PC-9 (cell line): ENCODE measurements around the gene ANKRD11. TPM values are rescaled to one million over a fixed set of nuclear protein-coding genes. Genes with fewer than 3 reads are reported as not detected.

Experiments used
- BruUV-seq: library from RNA; stranded (reverse); fragments of 400-500 nt; replicated peaks from 2 replicates; lab custom pipeline; 2021; lab: Mats Ljungman, UMichigan
- CTCF ChIA-PET: fragments of 300-600 bp; sonication (Branson Sonifier 250); formaldehyde crosslinking; loops from one replicate; lab custom pipeline; 2022; ENCODE audit warnings: antibody characterized with exemption; lab: Charles Lee
- POLR2A ChIA-PET: fragments of 300-600 bp; sonication (Branson Sonifier 250); formaldehyde crosslinking; loops from one replicate; lab custom pipeline; 2022; ENCODE audit warnings: antibody characterized with exemption; ENCODE audit not compliant: unreplicated experiment; lab: Charles Lee
- DNase-seq, 2 experiments: peaks; one replicate each; pipeline versions ENCODE4 v3.0.0 to v3.0.0-alpha.2; 2015 to 2022; ENCODE audit warnings: mixed read lengths in 1 of 2
- H2AFZ ChIP-seq: fragments of 200-600 bp; sonication (generic); 2 replicates; pipeline ENCODE4 v1.8.1; 2017; ENCODE audit warnings: antibody characterized with exemption
- H3F3A ChIP-seq: fragments of 200-600 bp; sonication (generic); 2 replicates; pipeline ENCODE4 v1.8.1; 2017; ENCODE audit warnings: antibody characterized with exemption, mild to moderate bottlenecking, low read depth; ENCODE audit not compliant: insufficient read depth
- H3K27ac ChIP-seq: fragments of 200-600 bp; sonication (generic); 2 replicates; pipeline ENCODE4 v1.6.1; 2016; ENCODE audit warnings: mixed run types
- H3K27me3 ChIP-seq: fragments of 200-600 bp; sonication (generic); 2 replicates; pipeline ENCODE4 v1.6.1; 2016; ENCODE audit warnings: low read depth, mixed run types; ENCODE audit not compliant: insufficient read depth
- H3K36me3 ChIP-seq: fragments of 200-600 bp; sonication (generic); 2 replicates; pipeline ENCODE4 v1.6.1; 2016; ENCODE audit warnings: low read depth, mixed run types
- H3K4me1 ChIP-seq: fragments of 200-600 bp; sonication (generic); replicated peaks from 2 replicates; pipeline ENCODE4 v1.6.1; 2016; ENCODE audit warnings: mixed run types; ENCODE audit not compliant: insufficient read depth
- H3K4me2 ChIP-seq: fragments of 200-600 bp; sonication (generic); 2 replicates; pipeline ENCODE4 v1.6.1; 2017; ENCODE audit warnings: mixed run types
- H3K4me3 ChIP-seq: fragments of 200-600 bp; sonication (generic); 2 replicates; pipeline ENCODE4 v1.6.1; 2016; ENCODE audit warnings: mixed run types
- H3K79me2 ChIP-seq: fragments of 200-600 bp; sonication (generic); 2 replicates; pipeline ENCODE4 v1.6.1; 2017; ENCODE audit warnings: low read depth, mixed run types
- H3K9me2 ChIP-seq: fragments of 200-600 bp; sonication (generic); 2 replicates; pipeline ENCODE4 v1.8.1; 2017; ENCODE audit warnings: mild to moderate bottlenecking; ENCODE audit not compliant: insufficient read depth
- H3K9me3 ChIP-seq: fragments of 200-600 bp; sonication (generic); 2 replicates; pipeline ENCODE4 v1.8.1; 2016; ENCODE audit warnings: low read depth; ENCODE audit not compliant: insufficient read depth
- H4K20me1 ChIP-seq: fragments of 200-600 bp; sonication (generic); 2 replicates; pipeline ENCODE4 v1.8.1; 2017; ENCODE audit not compliant: insufficient read depth
- EZH2 ChIP-seq: fragments of 200-600 bp; sonication (generic); IDR thresholded peaks from 2 replicates; pipeline ENCODE4 v1.8.0; 2017; ENCODE audit warnings: antibody characterized with exemption, low read depth
- intact Hi-C: fragments of 100-400 bp; cut with micrococcal nuclease; formaldehyde crosslinking; loops from one replicate; pipeline ENCODE4 v1.10.0; 2022; ENCODE audit not compliant: unreplicated experiment
- total RNA-seq: library from RNA; stranded (reverse); gene quantifications from 2 replicates; pipeline ENCODE4 v1.2.3, GENCODE V29; 2021
- TF ChIP-seq, protein P1 (sequence below): fragments of 200-600 bp; sonication (generic); conservative IDR thresholded peaks from 2 replicates; pipeline ENCODE4 v1.6.1; 2017; ENCODE audit warnings: mixed run types, antibody characterized with exemption, mild to moderate bottlenecking, moderate library complexity

The ANKRD11 gene
- total RNA-seq, 1 experiment from 2014 or later, result 220 TPM

DNA sequence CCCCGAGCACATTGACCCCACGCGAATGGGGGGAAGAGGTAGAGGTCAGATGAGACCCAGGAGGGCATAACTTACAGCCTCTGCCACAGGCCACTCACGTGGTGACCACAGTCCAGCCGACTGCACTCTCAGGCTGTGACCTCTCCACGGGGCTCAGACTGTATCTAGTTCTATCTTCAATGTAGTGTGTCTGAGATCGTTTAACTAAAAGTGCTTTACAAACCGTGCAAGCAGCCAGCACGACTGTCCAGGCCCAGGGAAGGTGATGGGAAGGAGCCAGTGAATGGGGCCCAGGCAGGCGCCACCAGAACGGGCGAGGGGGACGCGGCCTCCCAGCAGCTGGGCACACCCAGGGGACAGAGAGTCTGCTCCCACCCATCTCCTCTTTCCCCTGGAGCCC lies 108.6 kb downstream of the ANKRD11 start:
- POLR2A ChIA-PET, result interaction anchor here (0.7 kb wide), 1 partner anchor 97 kb away, joined by 3 read pairs; no protein-coding TSS in a partner anchor
- BruUV-seq, result no TSS peak
- Histone ChIP-seq H3K4me3 (no peak overlapping the region), H3K27ac (0 out of 2 replicates have a peak overlapping the region, but pooled peaks have one; percentile 30), H3F3A (peaks cover 48% of the 10 kb centered on the region), H4K20me1 (peaks cover 100% of the 10 kb centered on the region), H3K36me3 (no peaks in the 10 kb centered on the region), H2AFZ (no peak overlapping the region), H3K4me1 (peaks cover 25% of the 10 kb centered on the region), H3K4me2 (no peak overlapping the region), H3K79me2 (peaks cover 100% of the 10 kb centered on the region), H3K27me3 (no peaks in the 10 kb centered on the region), H3K9me2 (no peaks in the 10 kb centered on the region), H3K9me3 (no peaks in the 10 kb centered on the region)
- intact Hi-C loops, result loop anchor here (5.0 kb wide), 1 partner anchor 49 kb away; no protein-coding TSS in a partner anchor
- no peak for DNase-seq
- CTCF ChIA-PET, result no interaction called here
- TF ChIP-seq, protein P1, sequence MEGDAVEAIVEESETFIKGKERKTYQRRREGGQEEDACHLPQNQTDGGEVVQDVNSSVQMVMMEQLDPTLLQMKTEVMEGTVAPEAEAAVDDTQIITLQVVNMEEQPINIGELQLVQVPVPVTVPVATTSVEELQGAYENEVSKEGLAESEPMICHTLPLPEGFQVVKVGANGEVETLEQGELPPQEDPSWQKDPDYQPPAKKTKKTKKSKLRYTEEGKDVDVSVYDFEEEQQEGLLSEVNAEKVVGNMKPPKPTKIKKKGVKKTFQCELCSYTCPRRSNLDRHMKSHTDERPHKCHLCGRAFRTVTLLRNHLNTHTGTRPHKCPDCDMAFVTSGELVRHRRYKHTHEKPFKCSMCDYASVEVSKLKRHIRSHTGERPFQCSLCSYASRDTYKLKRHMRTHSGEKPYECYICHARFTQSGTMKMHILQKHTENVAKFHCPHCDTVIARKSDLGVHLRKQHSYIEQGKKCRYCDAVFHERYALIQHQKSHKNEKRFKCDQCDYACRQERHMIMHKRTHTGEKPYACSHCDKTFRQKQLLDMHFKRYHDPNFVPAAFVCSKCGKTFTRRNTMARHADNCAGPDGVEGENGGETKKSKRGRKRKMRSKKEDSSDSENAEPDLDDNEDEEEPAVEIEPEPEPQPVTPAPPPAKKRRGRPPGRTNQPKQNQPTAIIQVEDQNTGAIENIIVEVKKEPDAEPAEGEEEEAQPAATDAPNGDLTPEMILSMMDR, result no peak
- no peak for TF ChIP-seq EZH2

DNA sequence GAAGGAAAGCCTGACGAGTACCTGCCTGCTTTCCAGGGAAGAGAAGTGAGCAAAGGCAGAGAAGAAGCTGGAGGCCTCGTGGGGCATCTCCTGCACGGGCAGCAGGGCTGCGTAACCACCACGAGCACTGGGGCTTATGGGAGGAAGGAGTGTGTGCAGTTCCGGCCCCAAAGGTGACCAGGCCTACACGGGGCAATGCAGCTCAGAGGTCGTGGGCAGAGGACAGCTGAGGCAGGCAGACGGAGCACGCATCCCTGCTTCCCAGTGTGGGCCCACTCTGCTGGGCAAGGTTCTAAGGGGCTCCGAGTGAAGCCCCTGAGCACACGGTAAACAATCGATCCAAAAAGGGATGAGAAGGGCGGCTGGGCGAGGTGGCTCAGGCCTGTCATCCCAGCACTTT lies 109.7 kb downstream of the ANKRD11 start:
- BruUV-seq, result no TSS peak
- H3F3A ChIP-seq, result peaks cover 37% of the 10 kb centered on the region
- H4K20me1 ChIP-seq, result peaks cover 100% of the 10 kb centered on the region
- peaks cover 100% of the 10 kb centered on the region for H3K79me2 ChIP-seq
- H3K4me1 ChIP-seq, result peaks cover 25% of the 10 kb centered on the region
- no peaks in the 10 kb centered on the region for H3K9me3 ChIP-seq
- CTCF ChIA-PET, result interaction anchor here (0.7 kb wide), 1 partner anchor 31 kb away, joined by 16 read pairs; no protein-coding TSS in a partner anchor
- no peaks in the 10 kb centered on the region for H3K9me2 ChIP-seq
- no peak for TF ChIP-seq EZH2
- TF ChIP-seq, protein P1, result no peak
- no peaks in the 10 kb centered on the region for H3K27me3 ChIP-seq
- no peak overlapping the region for H3K27ac ChIP-seq
- no peak overlapping the region for H3K4me3 ChIP-seq
- POLR2A ChIA-PET, result no interaction called here
- intact Hi-C loops, result loop anchor here (5.0 kb wide), 1 partner anchor 48 kb away; no protein-coding TSS in a partner anchor
- no peak overlapping the region for H3K4me2 ChIP-seq
- DNase-seq, result no peak
- no peaks in the 10 kb centered on the region for H3K36me3 ChIP-seq
- no peak overlapping the region for H2AFZ ChIP-seq

DNA sequence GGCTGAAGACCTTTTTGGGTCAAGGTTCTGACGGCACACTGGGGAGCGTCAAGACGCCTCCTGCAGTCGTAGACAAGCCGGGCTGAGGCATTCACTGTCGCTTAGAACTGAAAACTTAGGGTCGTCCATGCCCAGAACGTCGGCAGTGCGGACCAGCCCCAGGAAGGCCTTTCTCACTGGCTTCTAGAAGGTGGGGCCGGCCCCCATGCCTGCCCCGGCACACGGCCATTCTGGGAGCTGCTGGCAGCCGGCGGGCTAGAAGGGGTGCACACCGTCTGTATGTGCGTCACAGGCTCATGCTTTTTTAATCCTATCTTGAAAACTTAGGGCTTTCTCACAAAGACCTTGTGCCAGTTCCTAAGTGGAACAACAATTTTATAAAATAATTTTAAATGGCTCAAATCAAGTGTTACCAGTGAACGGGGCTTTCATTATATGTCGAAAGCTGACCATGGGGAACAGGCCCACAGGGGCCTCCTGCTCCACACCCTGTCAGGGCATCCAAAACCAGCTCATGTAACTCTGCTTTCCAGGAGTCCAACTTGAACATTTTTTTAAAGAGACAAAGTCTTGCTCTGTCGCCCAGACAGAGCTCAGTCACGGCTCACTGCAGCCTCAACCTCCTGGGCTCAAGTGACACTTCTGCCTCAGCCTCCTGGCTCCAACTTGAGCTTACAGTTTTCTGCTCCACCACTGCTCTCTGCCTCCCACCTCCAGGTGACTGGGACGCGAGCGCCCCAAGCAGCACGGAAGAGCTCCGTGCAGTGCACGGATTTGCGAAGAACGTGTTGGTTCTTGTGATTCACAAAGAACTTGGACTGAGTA lies 111.2 kb downstream of the ANKRD11 start:
- H3K4me1 ChIP-seq, result peaks cover 20% of the 10 kb centered on the region
- no peak for DNase-seq
- peaks cover 34% of the 10 kb centered on the region for H3F3A ChIP-seq
- no TSS peak for BruUV-seq
- no peak overlapping the region for H3K4me2 ChIP-seq
- intact Hi-C loops, result no loop called here
- H2AFZ ChIP-seq, result no peak overlapping the region
- H3K9me2 ChIP-seq, result no peaks in the 10 kb centered on the region
- peaks cover 100% of the 10 kb centered on the region for H4K20me1 ChIP-seq
- ChIA-PET CTCF (no interaction called here), POLR2A (interaction anchor here (0.7 kb wide), 1 partner anchor 15 kb away, joined by 3 read pairs; no protein-coding TSS in a partner anchor)
- H3K4me3 ChIP-seq, result no peak overlapping the region
- no peaks in the 10 kb centered on the region for H3K27me3 ChIP-seq
- peaks cover 100% of the 10 kb centered on the region for H3K79me2 ChIP-seq
- H3K27ac ChIP-seq, result no peak overlapping the region
- H3K36me3 ChIP-seq, result no peaks in the 10 kb centered on the region
- no peaks in the 10 kb centered on the region for H3K9me3 ChIP-seq
- TF ChIP-seq EZH2, result no peak
- TF ChIP-seq, protein P1, result no peak
